Trophoblast cell (in vitro differentiated cells and primary cell): ENCODE measurements around the gene ZNF468.

Experiments used
- DNase-seq, 2 donors: peaks; one replicate each; pipeline ENCODE4 v3.0.0-alpha.2; 2016
- H2AFZ ChIP-seq: 2 replicates; pipeline ENCODE4 v1.6.1; 2013; ENCODE audit warnings: low read length, moderate library complexity, mild to moderate bottlenecking; ENCODE audit not compliant: insufficient read depth, poor library complexity
- H2AK5ac ChIP-seq: 2 replicates; pipeline ENCODE4 v1.6.1; 2013; ENCODE audit warnings: mild to moderate bottlenecking, low read length
- H2BK120ac ChIP-seq: 2 replicates; pipeline ENCODE4 v1.6.1; 2013; ENCODE audit warnings: low read length, mild to moderate bottlenecking, moderate library complexity; ENCODE audit not compliant: insufficient read depth, poor library complexity
- H2BK12ac ChIP-seq: 2 replicates; pipeline ENCODE4 v1.6.1; 2013; ENCODE audit warnings: mild to moderate bottlenecking, low read length, moderate library complexity
- H2BK5ac ChIP-seq: 2 replicates; pipeline ENCODE4 v1.6.1; 2013; ENCODE audit warnings: low read length, low read depth, moderate library complexity, mild to moderate bottlenecking; ENCODE audit not compliant: poor library complexity
- H3K14ac ChIP-seq: 2 replicates; pipeline ENCODE4 v1.6.1; 2013; ENCODE audit warnings: mild to moderate bottlenecking, low read length
- H3K18ac ChIP-seq: 2 replicates; pipeline ENCODE4 v1.6.1; 2013; ENCODE audit warnings: mild to moderate bottlenecking, low read length
- H3K23ac ChIP-seq: 2 replicates; pipeline ENCODE4 v1.6.1; 2013; ENCODE audit warnings: low read length
- H3K27ac ChIP-seq: 2 replicates; pipeline ENCODE4 v1.5.1; 2013; ENCODE audit warnings: low read depth, mild to moderate bottlenecking, inconsistent platforms, low read length, moderate library complexity
- H3K27me3 ChIP-seq: 2 replicates; pipeline ENCODE4 v1.6.1; 2013; ENCODE audit warnings: inconsistent platforms, mild to moderate bottlenecking, low read length, moderate library complexity; ENCODE audit not compliant: insufficient read depth
- H3K36me3 ChIP-seq, 2 experiments: 1 replicate in 1 of 2; 2 replicates in 1 of 2; pipeline ENCODE4 v1.6.1; 2013; ENCODE audit warnings: low read length in 2 of 2, mild to moderate bottlenecking in 2 of 2, moderate library complexity in 1 of 2; ENCODE audit not compliant: insufficient read depth in 2 of 2, control insufficient read depth in 1 of 2
- H3K4ac ChIP-seq: 2 replicates; pipeline ENCODE4 v1.6.1; 2013; ENCODE audit warnings: low read depth, mild to moderate bottlenecking, low read length, moderate library complexity
- H3K4me1 ChIP-seq, 2 experiments: 1 replicate in 1 of 2; 2 replicates in 1 of 2; pipeline ENCODE4 v1.6.1; 2013; ENCODE audit warnings: low read length in 2 of 2, mild to moderate bottlenecking in 2 of 2, moderate library complexity in 1 of 2; ENCODE audit not compliant: insufficient read depth in 2 of 2, control insufficient read depth in 1 of 2
- H3K4me2 ChIP-seq: 2 replicates; pipeline ENCODE4 v1.6.1; 2013; ENCODE audit warnings: inconsistent platforms, mild to moderate bottlenecking, low read length, moderate library complexity
- H3K4me3 ChIP-seq: 2 replicates; pipeline ENCODE4 v1.5.1; 2013; ENCODE audit warnings: mild to moderate bottlenecking, low read depth, low read length, inconsistent platforms
- H3K79me1 ChIP-seq: one replicate; pipeline ENCODE4 v1.6.1; 2013; ENCODE audit warnings: low read length
- H3K79me2 ChIP-seq: 2 replicates; pipeline ENCODE4 v1.6.1; 2013; ENCODE audit warnings: low read length, mild to moderate bottlenecking; ENCODE audit not compliant: control insufficient read depth, insufficient read depth, poor library complexity
- H3K9ac ChIP-seq: 2 replicates; pipeline ENCODE4 v1.6.1; 2013; ENCODE audit warnings: mild to moderate bottlenecking, low read length
- H3K9me3 ChIP-seq: 2 replicates; pipeline ENCODE4 v1.6.1; 2013; ENCODE audit warnings: low read depth, mild to moderate bottlenecking, control low read depth, inconsistent platforms, low read length; ENCODE audit not compliant: insufficient read depth
- H4K12ac ChIP-seq: 2 replicates; pipeline ENCODE4 v1.6.1; 2013; ENCODE audit warnings: low read depth, mild to moderate bottlenecking, low read length, moderate library complexity
- H4K8ac ChIP-seq: 2 replicates; pipeline ENCODE4 v1.6.1; 2013; ENCODE audit warnings: low read depth, mild to moderate bottlenecking, low read length, moderate library complexity
- H4K91ac ChIP-seq: one replicate; pipeline ENCODE4 v1.6.1; 2013; ENCODE audit warnings: low read depth, mild to moderate bottlenecking, low read length, moderate library complexity
- WGBS: extraction: QIAGEN DNeasy Blood & Tissue Kit; methylation state at CpG from one replicate; pipeline ENCODE4 v1.1.7; 2013; ENCODE audit warnings: missing lambda C conversion rate; ENCODE audit not compliant: insufficient read length, insufficient coverage; ENCODE audit errors: extremely low coverage; 5-methylcytosine and 5-hydroxymethylcytosine counted together

Gene ZNF468

DNA sequence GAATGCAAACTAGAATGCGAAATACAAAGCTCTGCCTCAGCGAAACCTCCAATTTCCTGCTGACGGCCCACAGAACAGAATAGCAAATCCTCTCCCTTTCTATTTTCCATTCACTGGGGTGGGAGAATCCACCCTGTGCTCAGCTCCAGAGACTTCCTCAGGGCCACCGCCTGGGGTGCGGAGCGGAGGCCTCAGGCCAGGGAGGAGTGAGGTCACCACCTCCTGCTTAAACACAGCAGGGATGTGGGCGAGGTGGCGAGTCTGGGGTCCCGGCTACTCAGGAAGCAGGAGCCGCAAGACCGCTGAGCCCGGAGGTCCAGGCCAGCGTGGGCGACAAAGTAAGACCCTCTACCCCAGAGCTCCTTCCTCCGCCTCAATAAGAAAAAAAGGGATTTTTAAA is 40.7 kb upstream of the ZNF468 start:
- Histone ChIP-seq H3K27me3 (no peaks in the 10 kb centered on the region), H3K9ac (no peak overlapping the region), H2BK120ac (peak overlapping the region; percentile 64), H3K4ac (peak overlapping the region; percentile 13), H3K79me2 (peaks cover 20% of the 10 kb centered on the region), H4K8ac (peak overlapping the region; percentile 68), H3K27ac (peak overlapping the region; percentile 62), H3K18ac (peak overlapping the region; percentile 28), H4K12ac (peak overlapping the region; percentile 74), H3K4me1 (peaks cover 10 to 11% of the 10 kb centered on the region in 2 experiments), H2AK5ac (peak overlapping the region; percentile 88), H3K79me1 (peaks cover 19% of the 10 kb centered on the region), H2AFZ (peak overlapping the region; percentile 61), H3K4me2 (peak overlapping the region; percentile 61), H3K4me3 (no peak overlapping the region), H3K9me3 (no peaks in the 10 kb centered on the region), H4K91ac (peak overlapping the region; percentile 75), H3K36me3 (peaks cover 6% of the 10 kb centered on the region in 2 experiments), H3K14ac (peak overlapping the region; percentile 59), H2BK5ac (peak overlapping the region; percentile 31), H2BK12ac (peak overlapping the region; percentile 37), H3K23ac (no peak overlapping the region)
- peak; percentile 7 to 43 for DNase-seq
- no CpG with 5 or more reads among the region's 15 CpGs for WGBS

DNA sequence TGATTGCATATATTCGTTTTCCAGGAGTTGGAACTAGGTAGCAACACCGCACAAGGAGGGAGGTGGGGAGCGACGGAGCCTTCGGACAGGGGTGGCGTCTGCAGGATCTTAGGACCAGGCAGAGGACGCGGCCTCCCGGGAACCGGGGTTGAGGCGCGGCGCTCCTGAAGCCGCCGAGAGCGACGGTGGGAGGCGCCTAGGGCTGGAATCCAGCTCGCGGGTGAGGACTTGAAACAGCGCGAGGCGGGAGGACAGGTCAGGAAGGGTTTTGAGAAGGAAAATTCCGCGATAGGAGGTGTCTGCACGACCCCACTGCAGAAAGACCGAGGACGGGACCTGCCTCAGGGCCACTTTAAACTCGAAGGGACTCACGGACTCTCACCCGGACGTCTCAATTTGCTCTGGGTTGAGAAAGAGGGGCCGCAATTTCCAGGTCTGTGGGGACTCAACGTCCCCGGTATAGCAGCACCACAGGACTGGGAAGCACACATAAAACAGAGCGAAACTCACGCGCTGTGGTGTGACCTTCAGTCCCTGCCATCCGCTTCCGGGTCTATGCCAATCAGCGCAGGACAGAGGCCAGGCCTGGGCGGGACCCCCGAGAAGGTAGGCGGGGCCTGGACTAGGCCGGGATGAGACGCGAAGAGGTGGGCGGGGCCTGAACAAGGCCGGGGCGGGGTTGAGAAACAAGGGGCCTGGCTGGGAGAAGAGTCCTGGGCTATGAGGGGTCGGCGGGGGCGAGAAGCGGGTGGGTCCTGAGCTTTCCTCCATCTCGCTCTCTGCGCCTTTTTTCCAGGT is 39.9 kb upstream of the ZNF468 start, which contains the start of gene ZNF320:
ZNF320 (minus strand) TSS at position 498 of the 798 bp plus-strand sequence. CDS start 7,380 bp downstream, outside the sequence.
- peak within 1 kb of the TSS; percentile 84 for H4K12ac ChIP-seq
- peak within 1 kb of the TSS; percentile 78 for H2BK12ac ChIP-seq

DNA sequence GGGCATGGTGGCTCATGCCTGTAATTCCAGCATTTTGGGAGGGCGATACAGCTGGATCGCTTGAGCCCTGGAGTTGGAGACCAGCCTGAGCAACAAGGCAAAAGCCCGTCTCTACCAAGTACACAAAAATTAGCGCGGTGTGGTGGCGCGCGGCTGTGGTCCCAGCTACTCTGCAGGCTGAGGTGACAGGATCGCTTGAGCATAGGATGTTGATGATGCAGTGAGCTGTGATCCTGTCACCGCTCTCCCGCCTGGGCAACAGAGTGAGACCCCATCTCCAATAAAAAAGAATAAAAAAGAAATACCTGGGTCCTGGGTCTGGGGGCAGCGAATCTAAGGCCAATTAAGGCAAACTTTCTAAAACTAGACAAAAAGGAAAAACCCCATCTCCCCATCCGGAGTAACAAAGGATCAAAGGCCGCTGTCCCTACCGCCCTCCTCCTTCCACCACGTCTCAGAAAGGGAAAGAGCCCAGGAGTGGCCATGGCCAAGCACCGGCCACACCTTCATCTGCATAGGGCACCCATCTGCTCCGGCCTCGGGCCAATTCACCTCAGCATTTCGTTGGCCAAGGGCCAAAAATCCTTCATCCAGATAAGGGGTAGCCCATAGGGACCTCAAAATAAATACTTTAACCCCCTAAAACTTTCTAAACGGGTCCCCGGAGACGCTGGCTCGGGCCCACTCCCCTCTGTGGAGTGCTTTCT is 39.2 kb upstream of the ZNF468 start:
- H2BK120ac ChIP-seq: peak overlapping the region; percentile 18
- H3K4me2 ChIP-seq: peak overlapping the region; percentile 74
- H2BK5ac ChIP-seq: peak overlapping the region; percentile 66
- H3K18ac ChIP-seq: peak overlapping the region; percentile 95
- H2AFZ ChIP-seq: peak overlapping the region; percentile 62
- peak overlapping the region; percentile 94 for H3K14ac ChIP-seq
- WGBS: no CpG with 5 or more reads among the region's 24 CpGs
- H3K4me3 ChIP-seq: peak overlapping the region; percentile 88
- H3K23ac ChIP-seq: no peak overlapping the region
- peak overlapping the region; percentile 93 for H4K91ac ChIP-seq
- H3K27me3 ChIP-seq: no peaks in the 10 kb centered on the region
- peaks cover 20% of the 10 kb centered on the region for H3K79me2 ChIP-seq
- H3K4ac ChIP-seq: peak overlapping the region; percentile 96
- peak overlapping the region; percentile 75 for H4K8ac ChIP-seq
- H3K36me3 ChIP-seq: peaks cover 6 to 7% of the 10 kb centered on the region in 2 experiments
- peak overlapping the region; percentile 96 for H3K9ac ChIP-seq
- peaks cover 10 to 12% of the 10 kb centered on the region in 2 experiments for H3K4me1 ChIP-seq
- H2BK12ac ChIP-seq: peak overlapping the region; percentile 78
- peak in 1 of 2 donors; percentile 67 for DNase-seq
- H3K79me1 ChIP-seq: peaks cover 20% of the 10 kb centered on the region
- no peaks in the 10 kb centered on the region for H3K9me3 ChIP-seq
- peak overlapping the region; percentile 97 for H3K27ac ChIP-seq
- H2AK5ac ChIP-seq: peak overlapping the region; percentile 93
- peak overlapping the region; percentile 84 for H4K12ac ChIP-seq

More for the DNA sequence above, 39.9 kb upstream of the ZNF468 start, which contains the start of gene ZNF320:
- DNase-seq: peak; percentile 94 to 97
- Histone ChIP-seq H3K9ac (peak within 1 kb of the TSS; percentile 96), H3K36me3 (peaks cover 6% of the 10 kb centered on the region in 2 experiments), H3K27me3 (no peaks in the 10 kb centered on the region), H3K18ac (peak within 1 kb of the TSS; percentile 95), H4K91ac (peak within 1 kb of the TSS; percentile 93), H3K14ac (peak within 1 kb of the TSS; percentile 94), H3K9me3 (no peaks in the 10 kb centered on the region), H3K27ac (peak within 1 kb of the TSS; percentile 97), H3K79me1 (peaks cover 20% of the 10 kb centered on the region), H2AFZ (peak within 1 kb of the TSS; percentile 62), H3K4me1 (peaks cover 10 to 11% of the 10 kb centered on the region in 2 experiments), H3K79me2 (peaks cover 20% of the 10 kb centered on the region), H2BK5ac (peak within 1 kb of the TSS; percentile 80), H3K4me3 (peak within 1 kb of the TSS; percentile 88), H3K4me2 (peak within 1 kb of the TSS; percentile 74), H2BK120ac (peak within 1 kb of the TSS; percentile 64), H2AK5ac (peak within 1 kb of the TSS; percentile 93), H3K23ac (no peak within 1 kb of the TSS), H3K4ac (peak within 1 kb of the TSS; percentile 96), H4K8ac (peak within 1 kb of the TSS; percentile 95)
- WGBS: no CpG with 5 or more reads among the region's 56 CpGs

DNA sequence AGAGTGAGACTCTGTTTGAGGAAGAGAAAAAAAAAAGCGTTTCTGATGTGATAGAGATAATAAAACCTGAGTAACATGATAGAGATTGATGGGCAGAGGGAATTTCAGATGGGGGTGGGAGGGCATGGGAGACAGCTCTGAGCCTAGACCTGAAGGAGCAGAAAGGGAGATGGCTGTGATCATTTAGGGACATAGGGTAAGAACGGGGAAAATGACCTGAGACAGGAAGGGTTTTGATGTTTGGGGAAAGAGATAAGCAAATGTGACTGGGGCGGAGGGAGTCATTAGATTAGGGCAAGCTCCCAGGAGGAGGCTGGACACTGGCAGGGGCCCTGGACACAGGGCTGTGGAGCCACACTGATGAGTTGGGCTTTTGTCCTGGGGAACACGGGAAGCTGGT is 33.9 kb upstream of the ZNF468 start:
- Histone ChIP-seq H2BK12ac (no peak overlapping the region), H3K9ac (no peak overlapping the region), H3K4me3 (no peak overlapping the region), H4K12ac (no peak overlapping the region), H3K36me3 (peaks cover 23 to 29% of the 10 kb centered on the region in 2 experiments), H3K4ac (no peak overlapping the region), H3K79me1 (peaks cover 15% of the 10 kb centered on the region), H3K18ac (no peak overlapping the region), H3K79me2 (peaks cover 15% of the 10 kb centered on the region), H2AK5ac (peak overlapping the region; percentile 53), H2AFZ (no peak overlapping the region), H3K14ac (no peak overlapping the region), H3K27me3 (no peaks in the 10 kb centered on the region), H3K4me1 (peaks cover 11 to 18% of the 10 kb centered on the region in 2 experiments), H3K23ac (no peak overlapping the region), H3K9me3 (no peaks in the 10 kb centered on the region), H3K27ac (peak overlapping the region; percentile 89), H2BK120ac (peak overlapping the region; percentile 58), H4K91ac (no peak overlapping the region), H3K4me2 (no peak overlapping the region), H4K8ac (peak overlapping the region; percentile 53), H2BK5ac (no peak overlapping the region)
- no CpG with 5 or more reads among the region's 4 CpGs for WGBS
- no peak for DNase-seq
